Ishikawa (cell line): ENCODE measurements around the gene SYNC.

ENCODE experiments used
- RAD21 ChIP-seq: IDR thresholded peaks from 2 replicates; pipeline ENCODE4 v1.6.1; 2012; ENCODE audit warnings: low read depth
- TAF1 ChIP-seq: IDR thresholded peaks from 2 replicates; pipeline ENCODE4 v1.6.1; 2012; ENCODE audit warnings: low read depth, mild to moderate bottlenecking
- ZBTB7A ChIP-seq: IDR thresholded peaks from 2 replicates; pipeline ENCODE4 v1.6.1; 2012; ENCODE audit warnings: low read depth
- TF ChIP-seq, protein P1 (sequence below): IDR thresholded peaks from 2 replicates; pipeline ENCODE4 v1.6.1; 2012; ENCODE audit warnings: low read depth, mild to moderate bottlenecking

DNA sequence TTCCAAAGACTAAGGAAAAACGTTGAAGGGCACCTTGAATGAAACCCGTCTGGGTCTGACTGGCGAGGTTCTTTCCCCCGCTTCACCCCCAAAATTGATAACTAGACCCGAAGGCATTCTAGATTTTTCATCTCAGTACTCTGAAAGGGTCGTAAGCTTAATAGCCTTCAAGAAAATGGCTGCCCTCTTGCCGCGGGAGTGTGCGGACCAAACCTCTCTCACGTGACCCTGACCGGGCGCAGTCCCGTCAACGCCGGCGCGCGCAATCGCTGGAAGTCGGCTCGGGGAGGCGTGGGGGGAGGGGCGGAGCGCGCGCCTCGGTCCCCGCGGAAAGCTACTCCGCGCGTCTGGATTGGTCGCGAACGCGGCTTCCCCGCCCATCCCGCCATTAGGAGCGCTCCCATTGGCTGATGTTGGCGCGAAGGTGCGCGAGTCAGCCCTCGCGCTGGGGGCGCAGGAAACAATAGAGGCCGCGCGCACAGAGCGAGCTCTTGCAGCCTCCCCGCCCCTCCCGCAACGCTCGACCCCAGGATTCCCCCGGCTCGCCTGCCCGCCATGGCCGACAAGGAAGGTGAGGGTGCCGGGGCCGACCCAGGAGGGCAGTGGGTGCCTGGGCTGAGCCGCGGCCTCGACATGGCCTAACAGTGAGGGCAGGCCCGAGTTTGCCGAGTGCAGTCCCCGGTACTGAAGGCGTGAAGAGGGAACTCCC, 51.7 kb downstream of the SYNC start, which contains the start of gene RBBP4:
- TF ChIP-seq ZBTB7A (no peak), RAD21 (no peak), TAF1 (peak; percentile 46; the same call in 1 of the 2 replicates)
- TF ChIP-seq, protein P1, sequence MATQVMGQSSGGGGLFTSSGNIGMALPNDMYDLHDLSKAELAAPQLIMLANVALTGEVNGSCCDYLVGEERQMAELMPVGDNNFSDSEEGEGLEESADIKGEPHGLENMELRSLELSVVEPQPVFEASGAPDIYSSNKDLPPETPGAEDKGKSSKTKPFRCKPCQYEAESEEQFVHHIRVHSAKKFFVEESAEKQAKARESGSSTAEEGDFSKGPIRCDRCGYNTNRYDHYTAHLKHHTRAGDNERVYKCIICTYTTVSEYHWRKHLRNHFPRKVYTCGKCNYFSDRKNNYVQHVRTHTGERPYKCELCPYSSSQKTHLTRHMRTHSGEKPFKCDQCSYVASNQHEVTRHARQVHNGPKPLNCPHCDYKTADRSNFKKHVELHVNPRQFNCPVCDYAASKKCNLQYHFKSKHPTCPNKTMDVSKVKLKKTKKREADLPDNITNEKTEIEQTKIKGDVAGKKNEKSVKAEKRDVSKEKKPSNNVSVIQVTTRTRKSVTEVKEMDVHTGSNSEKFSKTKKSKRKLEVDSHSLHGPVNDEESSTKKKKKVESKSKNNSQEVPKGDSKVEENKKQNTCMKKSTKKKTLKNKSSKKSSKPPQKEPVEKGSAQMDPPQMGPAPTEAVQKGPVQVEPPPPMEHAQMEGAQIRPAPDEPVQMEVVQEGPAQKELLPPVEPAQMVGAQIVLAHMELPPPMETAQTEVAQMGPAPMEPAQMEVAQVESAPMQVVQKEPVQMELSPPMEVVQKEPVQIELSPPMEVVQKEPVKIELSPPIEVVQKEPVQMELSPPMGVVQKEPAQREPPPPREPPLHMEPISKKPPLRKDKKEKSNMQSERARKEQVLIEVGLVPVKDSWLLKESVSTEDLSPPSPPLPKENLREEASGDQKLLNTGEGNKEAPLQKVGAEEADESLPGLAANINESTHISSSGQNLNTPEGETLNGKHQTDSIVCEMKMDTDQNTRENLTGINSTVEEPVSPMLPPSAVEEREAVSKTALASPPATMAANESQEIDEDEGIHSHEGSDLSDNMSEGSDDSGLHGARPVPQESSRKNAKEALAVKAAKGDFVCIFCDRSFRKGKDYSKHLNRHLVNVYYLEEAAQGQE, result no peak
